ENCODE measurements around the gene MAOB.

GRCh38 chrX:43720961-43721360 lies 161.3 kb downstream of the MAOB start:
- no peak for TF ChIP-seq CTCF (conservative IDR thresholded peaks at IDR 0.05; ENCODE audit: low read depth, low read length)
- TF ChIP-seq EZH2 (IDR thresholded peaks at IDR 0.05; ENCODE audit: low read length, unreplicated experiment): no peak

Measured in PC-3 (cell line).